Uterus (tissue), 2 donors: ENCODE results near the gene MEMO1.

Source experiments
- POLR2A ChIP-seq, 2 donors: fragments of 450-650 bp; IDR thresholded peaks; one replicate each; pipeline ENCODE4 v1.6.1; 2016; ENCODE audit warnings: antibody characterized with exemption in 2 of 2, mild to moderate bottlenecking in 1 of 2, moderate library complexity in 1 of 2
- TF ChIP-seq, protein P1 (sequence below), 4 experiments: fragments of 200-600 bp in 2 of 4; fragments of 450-650 bp in 2 of 4; sonication (generic) in 2 of 4; IDR thresholded peaks; one replicate each; pipeline ENCODE4 v1.5.1; 2016 to 2019; ENCODE audit warnings: antibody characterized with exemption in 4 of 4, mild to moderate bottlenecking in 2 of 4, moderate library complexity in 1 of 4

DNA sequence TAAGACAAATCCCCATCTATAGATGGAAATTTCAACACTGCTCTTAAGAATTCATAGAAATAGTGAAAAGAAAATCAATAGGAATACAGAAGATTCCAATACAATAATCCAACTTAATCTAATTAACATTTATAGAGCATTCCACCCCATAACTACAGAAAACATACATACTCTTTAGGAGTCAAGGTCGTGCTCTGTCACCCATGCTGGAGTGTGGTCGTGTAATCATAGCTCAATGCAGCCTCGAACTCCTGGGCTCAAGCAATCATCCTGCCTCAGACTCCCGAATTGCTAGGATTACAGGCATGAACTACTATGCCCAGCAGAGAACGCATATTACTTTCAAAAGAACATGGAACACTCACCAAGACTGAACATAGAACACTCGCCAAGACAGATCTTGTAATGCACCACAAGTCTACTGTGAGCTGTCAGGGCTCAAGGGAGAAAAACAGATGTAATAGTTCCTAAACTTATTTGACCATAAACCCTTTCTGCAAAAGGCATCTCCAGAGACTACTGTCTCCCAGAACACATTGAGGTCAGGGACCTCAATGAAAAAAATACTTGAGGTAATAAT is 14.1 kb downstream of the MEMO1 start:
- TF ChIP-seq, protein P1, sequence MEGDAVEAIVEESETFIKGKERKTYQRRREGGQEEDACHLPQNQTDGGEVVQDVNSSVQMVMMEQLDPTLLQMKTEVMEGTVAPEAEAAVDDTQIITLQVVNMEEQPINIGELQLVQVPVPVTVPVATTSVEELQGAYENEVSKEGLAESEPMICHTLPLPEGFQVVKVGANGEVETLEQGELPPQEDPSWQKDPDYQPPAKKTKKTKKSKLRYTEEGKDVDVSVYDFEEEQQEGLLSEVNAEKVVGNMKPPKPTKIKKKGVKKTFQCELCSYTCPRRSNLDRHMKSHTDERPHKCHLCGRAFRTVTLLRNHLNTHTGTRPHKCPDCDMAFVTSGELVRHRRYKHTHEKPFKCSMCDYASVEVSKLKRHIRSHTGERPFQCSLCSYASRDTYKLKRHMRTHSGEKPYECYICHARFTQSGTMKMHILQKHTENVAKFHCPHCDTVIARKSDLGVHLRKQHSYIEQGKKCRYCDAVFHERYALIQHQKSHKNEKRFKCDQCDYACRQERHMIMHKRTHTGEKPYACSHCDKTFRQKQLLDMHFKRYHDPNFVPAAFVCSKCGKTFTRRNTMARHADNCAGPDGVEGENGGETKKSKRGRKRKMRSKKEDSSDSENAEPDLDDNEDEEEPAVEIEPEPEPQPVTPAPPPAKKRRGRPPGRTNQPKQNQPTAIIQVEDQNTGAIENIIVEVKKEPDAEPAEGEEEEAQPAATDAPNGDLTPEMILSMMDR (IDR thresholded peaks at IDR 0.05) = no peak
- no peak for TF ChIP-seq POLR2A (IDR thresholded peaks at IDR 0.05)
